ENCODE results near the gene GPSM1.
"Not testable (repeated sequence)": the region's sequence is repeated elsewhere in the genome, so short reads cannot be mapped to it uniquely, and the experiment has no call there.

Gene GPSM1

GRCh38 chr9:136399176-136400037 is 72.1 kb downstream of the GPSM1 start:
- Histone ChIP-seq H3K4me1 (ENCODE audit: insufficient read depth, low read length) (peaks cover 31% of the 10 kb centered on the region), H3K4me3 (ENCODE audit: low read length) (peak overlapping the region; percentile 95), H3K27me3 (ENCODE audit: insufficient read depth, low read length) (no peaks in the 10 kb centered on the region), H3K9me3 (ENCODE audit: low read length) (no peaks in the 10 kb centered on the region), H2AFZ (ENCODE audit: low read depth, low read length) (peak overlapping the region; percentile 80), H3K36me3 (ENCODE audit: insufficient read depth, low read length) (peaks cover 52% of the 10 kb centered on the region)

- H3K4me3 ChIP-seq (ENCODE audit: low read length): peak within 1 kb of the TSS; percentile 95
- no peaks in the 10 kb centered on the region for H3K27me3 ChIP-seq (ENCODE audit: insufficient read depth, low read length)
Measured at GRCh38 chr9:136400038-136400834, 72.9 kb downstream of the GPSM1 start, which contains the start of gene SNAPC4. TSS of gene SNAPC4 (minus strand) at chr9:136400170. CDS start at chr9:136398428, 1,742 bp downstream.

GRCh38 chr9:136401173-136401922 is 74.0 kb downstream of the GPSM1 start:
- Histone ChIP-seq H2AFZ (ENCODE audit: low read depth, low read length) (no peak overlapping the region), H3K9me3 (ENCODE audit: low read length) (no peaks in the 10 kb centered on the region), H3K27me3 (ENCODE audit: insufficient read depth, low read length) (no peaks in the 10 kb centered on the region), H3K36me3 (ENCODE audit: insufficient read depth, low read length) (peaks cover 48% of the 10 kb centered on the region), H3K4me1 (ENCODE audit: insufficient read depth, low read length) (peaks cover 31% of the 10 kb centered on the region), H3K4me3 (ENCODE audit: low read length) (no peak overlapping the region)

More at GRCh38 chr9:136400038-136400834, 72.9 kb downstream of the GPSM1 start, which contains the start of gene SNAPC4:
- H3K36me3 ChIP-seq (ENCODE audit: insufficient read depth, low read length): peaks cover 52% of the 10 kb centered on the region
- H2AFZ ChIP-seq (ENCODE audit: low read depth, low read length): peak within 1 kb of the TSS; percentile 80
- peaks cover 31% of the 10 kb centered on the region for H3K4me1 ChIP-seq (ENCODE audit: insufficient read depth, low read length)
- H3K9me3 ChIP-seq (ENCODE audit: low read length): no peaks in the 10 kb centered on the region

GRCh38 chr9:136402067-136402466 is 74.7 kb downstream of the GPSM1 start:
- no peak overlapping the region for H3K4me3 ChIP-seq (ENCODE audit: low read length)
- H3K36me3 ChIP-seq (ENCODE audit: insufficient read depth, low read length): peaks cover 45% of the 10 kb centered on the region
- H3K4me1 ChIP-seq (ENCODE audit: insufficient read depth, low read length): peaks cover 31% of the 10 kb centered on the region
- no peak overlapping the region for H2AFZ ChIP-seq (ENCODE audit: low read depth, low read length)
- no peaks in the 10 kb centered on the region for H3K27me3 ChIP-seq (ENCODE audit: insufficient read depth, low read length)
- H3K9me3 ChIP-seq (ENCODE audit: low read length): no peaks in the 10 kb centered on the region

- no peak overlapping the region for H3K4me3 ChIP-seq (ENCODE audit: low read length)
- H3K9me3 ChIP-seq (ENCODE audit: low read length): no peaks in the 10 kb centered on the region
- H3K27me3 ChIP-seq (ENCODE audit: insufficient read depth, low read length): no peaks in the 10 kb centered on the region
- H3K4me1 ChIP-seq (ENCODE audit: insufficient read depth, low read length): peaks cover 30% of the 10 kb centered on the region
- H3K36me3 ChIP-seq (ENCODE audit: insufficient read depth, low read length): peaks cover 43% of the 10 kb centered on the region
- H2AFZ ChIP-seq (ENCODE audit: low read depth, low read length): no peak overlapping the region
Measured at GRCh38 chr9:136403538-136403914, 76.2 kb downstream of the GPSM1 start.

GRCh38 chr9:136403915-136404800 is 76.8 kb downstream of the GPSM1 start:
- Histone ChIP-seq H3K9me3 (ENCODE audit: low read length) (no peaks in the 10 kb centered on the region), H3K4me3 (ENCODE audit: low read length) (no peak overlapping the region), H3K27me3 (ENCODE audit: insufficient read depth, low read length) (no peaks in the 10 kb centered on the region), H3K4me1 (ENCODE audit: insufficient read depth, low read length) (peaks cover 23% of the 10 kb centered on the region), H2AFZ (ENCODE audit: low read depth, low read length) (no peak overlapping the region), H3K36me3 (ENCODE audit: insufficient read depth, low read length) (peaks cover 43% of the 10 kb centered on the region)

GRCh38 chr9:136404801-136405136 is 77.4 kb downstream of the GPSM1 start:
- Histone ChIP-seq H3K36me3 (ENCODE audit: insufficient read depth, low read length) (peaks cover 43% of the 10 kb centered on the region), H3K4me1 (ENCODE audit: insufficient read depth, low read length) (peaks cover 23% of the 10 kb centered on the region), H2AFZ (ENCODE audit: low read depth, low read length) (no peak overlapping the region), H3K4me3 (ENCODE audit: low read length) (no peak overlapping the region), H3K9me3 (ENCODE audit: low read length) (no peaks in the 10 kb centered on the region), H3K27me3 (ENCODE audit: insufficient read depth, low read length) (no peaks in the 10 kb centered on the region)

GRCh38 chr9:136405481-136405880 is 78.1 kb downstream of the GPSM1 start:
- Histone ChIP-seq H3K4me3 (ENCODE audit: low read length) (no peak overlapping the region), H3K4me1 (ENCODE audit: insufficient read depth, low read length) (peaks cover 21% of the 10 kb centered on the region), H3K27me3 (ENCODE audit: insufficient read depth, low read length) (no peaks in the 10 kb centered on the region), H3K9me3 (ENCODE audit: low read length) (no peaks in the 10 kb centered on the region), H2AFZ (ENCODE audit: low read depth, low read length) (no peak overlapping the region), H3K36me3 (ENCODE audit: insufficient read depth, low read length) (peaks cover 43% of the 10 kb centered on the region)

GRCh38 chr9:136405904-136406303 is 78.6 kb downstream of the GPSM1 start:
- H3K36me3 ChIP-seq (ENCODE audit: insufficient read depth, low read length): peaks cover 43% of the 10 kb centered on the region
- H2AFZ ChIP-seq (ENCODE audit: low read depth, low read length); H3K4me3 ChIP-seq (ENCODE audit: low read length): not testable (repeated sequence)

GRCh38 chr9:136407061-136407460 is 79.7 kb downstream of the GPSM1 start:
- H3K27me3 ChIP-seq (ENCODE audit: insufficient read depth, low read length); H2AFZ ChIP-seq (ENCODE audit: low read depth, low read length); H3K9me3 ChIP-seq (ENCODE audit: low read length); H3K4me3 ChIP-seq (ENCODE audit: low read length): not testable (repeated sequence)
- H3K36me3 ChIP-seq (ENCODE audit: insufficient read depth, low read length): peaks cover 44% of the 10 kb centered on the region
- peaks cover 23% of the 10 kb centered on the region for H3K4me1 ChIP-seq (ENCODE audit: insufficient read depth, low read length)

More at GRCh38 chr9:136405904-136406303, 78.6 kb downstream of the GPSM1 start:
- H3K27me3 ChIP-seq (ENCODE audit: insufficient read depth, low read length); H3K9me3 ChIP-seq (ENCODE audit: low read length): not testable (repeated sequence)
- peaks cover 20% of the 10 kb centered on the region for H3K4me1 ChIP-seq (ENCODE audit: insufficient read depth, low read length)

GRCh38 chr9:136407911-136408310 is 80.6 kb downstream of the GPSM1 start:
- no peak overlapping the region for H2AFZ ChIP-seq (ENCODE audit: low read depth, low read length)
- H3K27me3 ChIP-seq (ENCODE audit: insufficient read depth, low read length): no peaks in the 10 kb centered on the region
- peaks cover 17% of the 10 kb centered on the region for H3K4me1 ChIP-seq (ENCODE audit: insufficient read depth, low read length)
- H3K4me3 ChIP-seq (ENCODE audit: low read length): no peak overlapping the region
- H3K9me3 ChIP-seq (ENCODE audit: low read length): no peaks in the 10 kb centered on the region
- peaks cover 43% of the 10 kb centered on the region for H3K36me3 ChIP-seq (ENCODE audit: insufficient read depth, low read length)
